Mucosa of rectum (tissue), 2 donors: Measurements from ENCODE around the gene PCDHA1.

Experiments used
- H3K27ac ChIP-seq, 2 donors: one replicate each; pipeline ENCODE4 v1.7.0; 2013; ENCODE audit warnings: inconsistent platforms in 2 of 2, low read depth in 2 of 2, low read length in 2 of 2
- H3K27me3 ChIP-seq, 2 donors: one replicate each; pipeline ENCODE4 v1.7.0; 2013; ENCODE audit warnings: low read length in 2 of 2; ENCODE audit not compliant: control insufficient read depth in 2 of 2, insufficient read depth in 2 of 2
- H3K36me3 ChIP-seq, 2 donors: one replicate each; pipeline ENCODE4 v1.7.0; 2013; ENCODE audit warnings: low read length in 2 of 2; ENCODE audit not compliant: control insufficient read depth in 2 of 2, insufficient read depth in 2 of 2
- H3K4me1 ChIP-seq, 2 donors: one replicate each; pipeline ENCODE4 v1.7.0; 2013; ENCODE audit warnings: low read length in 2 of 2, mild to moderate bottlenecking in 1 of 2; ENCODE audit not compliant: control insufficient read depth in 2 of 2, insufficient read depth in 2 of 2
- H3K4me3 ChIP-seq, 2 donors: one replicate each; pipeline ENCODE4 v1.7.0; 2013; ENCODE audit warnings: low read length in 2 of 2
- H3K9ac ChIP-seq, 2 donors: one replicate each; pipeline ENCODE4 v1.7.0; 2013; ENCODE audit warnings: low read length in 2 of 2, low read depth in 1 of 2, mild to moderate bottlenecking in 1 of 2
- H3K9me3 ChIP-seq, 2 donors: one replicate each; pipeline ENCODE4 v1.7.0; 2013; ENCODE audit warnings: low read length in 2 of 2; ENCODE audit not compliant: control insufficient read depth in 2 of 2
- donor health status: healthy.
- donor health status: Normal muscosa, but diverticular disease.

Gene PCDHA1

GRCh38 chr5:140855772-140856674 lies 70.1 kb downstream of the PCDHA1 start, which contains the start of gene PCDHA10:
TSS of gene PCDHA10 (plus strand) at chr5:140855897. CDS start at chr5:140856049, 152 bp downstream.
- H3K9ac ChIP-seq = no peak within 1 kb of the TSS
- H3K27ac ChIP-seq = no peak within 1 kb of the TSS
- peaks cover 0 to 5% of the 10 kb centered on the region in 2 donors for H3K9me3 ChIP-seq

GRCh38 chr5:140857177-140857986 lies 71.4 kb downstream of the PCDHA1 start:
- H3K9me3 ChIP-seq = peaks cover 0 to 10% of the 10 kb centered on the region in 2 donors
- no peak overlapping the region for H3K9ac ChIP-seq
- H3K27ac ChIP-seq = no peak overlapping the region
- H3K4me3 ChIP-seq = no peak overlapping the region
- no peaks in the 10 kb centered on the region for H3K4me1 ChIP-seq
- no peaks in the 10 kb centered on the region for H3K36me3 ChIP-seq
- H3K27me3 ChIP-seq = no peaks in the 10 kb centered on the region

More at GRCh38 chr5:140855772-140856674, 70.1 kb downstream of the PCDHA1 start, which contains the start of gene PCDHA10:
- H3K4me3 ChIP-seq = no peak within 1 kb of the TSS
- no peaks in the 10 kb centered on the region for H3K27me3 ChIP-seq
- H3K36me3 ChIP-seq = no peaks in the 10 kb centered on the region
- no peaks in the 10 kb centered on the region for H3K4me1 ChIP-seq

- H3K4me3 ChIP-seq = no peak overlapping the region
- H3K27ac ChIP-seq = no peak overlapping the region
- H3K9me3 ChIP-seq = peaks cover 0 to 13% of the 10 kb centered on the region in 2 donors
- no peaks in the 10 kb centered on the region for H3K27me3 ChIP-seq
- no peak overlapping the region for H3K9ac ChIP-seq
- no peaks in the 10 kb centered on the region for H3K36me3 ChIP-seq
- H3K4me1 ChIP-seq = no peaks in the 10 kb centered on the region
Observed at GRCh38 chr5:140857987-140858240, 72.0 kb downstream of the PCDHA1 start.

GRCh38 chr5:140862441-140863295 lies 76.7 kb downstream of the PCDHA1 start:
- Histone ChIP-seq H3K27ac (no peak overlapping the region), H3K4me1 (no peaks in the 10 kb centered on the region), H3K4me3 (no peak overlapping the region), H3K27me3 (no peaks in the 10 kb centered on the region), H3K9me3 (peaks cover 0 to 16% of the 10 kb centered on the region in 2 donors), H3K9ac (no peak overlapping the region), H3K36me3 (no peaks in the 10 kb centered on the region)

GRCh38 chr5:140868721-140869554 lies 83.0 kb downstream of the PCDHA1 start, which contains the start of gene PCDHA11:
TSS of gene PCDHA11 (plus strand) at chr5:140868957. CDS start at chr5:140869104, 147 bp downstream.
- H3K27me3 ChIP-seq = no peaks in the 10 kb centered on the region
- no peak within 1 kb of the TSS for H3K9ac ChIP-seq
- H3K9me3 ChIP-seq = peaks cover 2 to 6% of the 10 kb centered on the region in 2 donors
- no peaks in the 10 kb centered on the region for H3K4me1 ChIP-seq
- no peak within 1 kb of the TSS for H3K27ac ChIP-seq
- no peaks in the 10 kb centered on the region for H3K36me3 ChIP-seq
- no peak within 1 kb of the TSS for H3K4me3 ChIP-seq

- no peak overlapping the region for H3K4me3 ChIP-seq
- H3K9ac ChIP-seq = no peak overlapping the region
- peaks cover 6 to 8% of the 10 kb centered on the region in 2 donors for H3K9me3 ChIP-seq
Observed at GRCh38 chr5:140869555-140869886, 83.6 kb downstream of the PCDHA1 start.

GRCh38 chr5:140870221-140871201 lies 84.6 kb downstream of the PCDHA1 start:
- no peak overlapping the region for H3K27ac ChIP-seq
- H3K27me3 ChIP-seq = no peaks in the 10 kb centered on the region
- no peak overlapping the region for H3K4me3 ChIP-seq
- H3K9ac ChIP-seq = no peak overlapping the region
- H3K36me3 ChIP-seq = no peaks in the 10 kb centered on the region
- H3K4me1 ChIP-seq = no peaks in the 10 kb centered on the region
- H3K9me3 ChIP-seq = peaks cover 9 to 11% of the 10 kb centered on the region in 2 donors

More at GRCh38 chr5:140869555-140869886, 83.6 kb downstream of the PCDHA1 start:
- Histone ChIP-seq H3K4me1 (no peaks in the 10 kb centered on the region), H3K27me3 (no peaks in the 10 kb centered on the region), H3K27ac (no peak overlapping the region), H3K36me3 (no peaks in the 10 kb centered on the region)

GRCh38 chr5:140875085-140876065 lies 89.4 kb downstream of the PCDHA1 start, which contains the start of gene PCDHA12:
TSS of gene PCDHA12 (plus strand) at chr5:140875308. CDS start at chr5:140875473, 165 bp downstream.
- Histone ChIP-seq H3K27me3 (no peaks in the 10 kb centered on the region), H3K4me3 (no peak within 1 kb of the TSS), H3K27ac (no peak within 1 kb of the TSS), H3K9me3 (peaks cover 11 to 12% of the 10 kb centered on the region in 2 donors), H3K9ac (no peak within 1 kb of the TSS), H3K4me1 (no peaks in the 10 kb centered on the region), H3K36me3 (no peaks in the 10 kb centered on the region)
